ENCODE results near the gene GNAT1. TPM values are rescaled to one million over a fixed set of nuclear protein-coding genes. Genes with fewer than 3 reads are reported as not detected.

The GNAT1 gene
- total RNA-seq, 1 experiment from 2014 or later, result not detected

DNA sequence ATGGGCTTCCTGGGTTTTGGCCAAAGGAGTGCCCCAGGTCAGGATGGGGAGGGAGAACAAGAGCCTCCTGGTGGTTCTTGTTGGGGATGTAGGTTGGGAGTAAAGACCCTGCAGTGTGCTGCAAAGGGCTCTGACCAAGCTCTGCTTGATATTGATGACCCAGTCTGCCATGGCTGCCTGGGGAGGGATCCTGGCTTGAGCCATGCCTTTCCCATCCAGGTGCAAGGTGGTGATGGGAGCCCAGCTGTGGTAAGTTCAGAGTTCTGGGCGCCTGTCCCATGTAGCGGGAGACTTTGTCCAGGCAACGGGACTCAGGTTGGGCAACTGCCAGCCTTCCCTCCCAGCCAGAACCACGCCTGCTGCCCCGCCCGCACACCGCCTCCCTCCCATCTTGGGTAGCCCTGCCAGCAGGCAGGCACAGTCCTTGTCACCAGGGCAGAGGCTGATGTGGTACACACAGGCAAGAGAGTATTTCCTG lies 47.2 kb downstream of the GNAT1 start:
- no peaks in the 10 kb centered on the region for H3K9me2 ChIP-seq (ENCODE audit: insufficient read depth)
- no peaks in the 10 kb centered on the region for H3K27me3 ChIP-seq (ENCODE audit: insufficient read depth, low read depth)
- TF ChIP-seq EZH2 (IDR thresholded peaks at IDR 0.05; ENCODE audit: low read depth), result no peak
- TF ChIP-seq, protein P1, sequence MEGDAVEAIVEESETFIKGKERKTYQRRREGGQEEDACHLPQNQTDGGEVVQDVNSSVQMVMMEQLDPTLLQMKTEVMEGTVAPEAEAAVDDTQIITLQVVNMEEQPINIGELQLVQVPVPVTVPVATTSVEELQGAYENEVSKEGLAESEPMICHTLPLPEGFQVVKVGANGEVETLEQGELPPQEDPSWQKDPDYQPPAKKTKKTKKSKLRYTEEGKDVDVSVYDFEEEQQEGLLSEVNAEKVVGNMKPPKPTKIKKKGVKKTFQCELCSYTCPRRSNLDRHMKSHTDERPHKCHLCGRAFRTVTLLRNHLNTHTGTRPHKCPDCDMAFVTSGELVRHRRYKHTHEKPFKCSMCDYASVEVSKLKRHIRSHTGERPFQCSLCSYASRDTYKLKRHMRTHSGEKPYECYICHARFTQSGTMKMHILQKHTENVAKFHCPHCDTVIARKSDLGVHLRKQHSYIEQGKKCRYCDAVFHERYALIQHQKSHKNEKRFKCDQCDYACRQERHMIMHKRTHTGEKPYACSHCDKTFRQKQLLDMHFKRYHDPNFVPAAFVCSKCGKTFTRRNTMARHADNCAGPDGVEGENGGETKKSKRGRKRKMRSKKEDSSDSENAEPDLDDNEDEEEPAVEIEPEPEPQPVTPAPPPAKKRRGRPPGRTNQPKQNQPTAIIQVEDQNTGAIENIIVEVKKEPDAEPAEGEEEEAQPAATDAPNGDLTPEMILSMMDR (conservative IDR thresholded peaks at IDR 0.05), result no peak
- H3K4me3 ChIP-seq, result no peak overlapping the region
- H3F3A ChIP-seq (ENCODE audit: insufficient read depth, low read depth), result peaks cover 4% of the 10 kb centered on the region; the same call in 1 of the 2 replicates
- no peaks in the 10 kb centered on the region for H3K9me3 ChIP-seq (ENCODE audit: insufficient read depth, low read depth)
- peaks cover 24% of the 10 kb centered on the region for H3K4me1 ChIP-seq (replicated peaks; ENCODE audit: insufficient read depth)
- peak overlapping the region; percentile 93 for H3K4me2 ChIP-seq
- intact Hi-C loops (cut with micrococcal nuclease; ENCODE audit: unreplicated experiment), result no loop called here
- no peaks in the 10 kb centered on the region for H4K20me1 ChIP-seq (ENCODE audit: insufficient read depth)
- DNase-seq, result peak in 1 of 2 experiments; percentile 72
- H3K27ac ChIP-seq, result no peak overlapping the region
- H3K36me3 ChIP-seq (ENCODE audit: low read depth), result no peaks in the 10 kb centered on the region
- POLR2A ChIA-PET (ENCODE audit: unreplicated experiment), result no interaction called here
- no peak overlapping the region for H2AFZ ChIP-seq
- no TSS peak for BruUV-seq (replicated peaks)
- CTCF ChIA-PET, result interaction anchor here (0.7 to 0.9 kb wide), 2 partner anchors 8 to 12 kb away, joined by 3 read pairs; no protein-coding TSS in a partner anchor
- peaks cover 23% of the 10 kb centered on the region for H3K79me2 ChIP-seq (ENCODE audit: low read depth)

DNA sequence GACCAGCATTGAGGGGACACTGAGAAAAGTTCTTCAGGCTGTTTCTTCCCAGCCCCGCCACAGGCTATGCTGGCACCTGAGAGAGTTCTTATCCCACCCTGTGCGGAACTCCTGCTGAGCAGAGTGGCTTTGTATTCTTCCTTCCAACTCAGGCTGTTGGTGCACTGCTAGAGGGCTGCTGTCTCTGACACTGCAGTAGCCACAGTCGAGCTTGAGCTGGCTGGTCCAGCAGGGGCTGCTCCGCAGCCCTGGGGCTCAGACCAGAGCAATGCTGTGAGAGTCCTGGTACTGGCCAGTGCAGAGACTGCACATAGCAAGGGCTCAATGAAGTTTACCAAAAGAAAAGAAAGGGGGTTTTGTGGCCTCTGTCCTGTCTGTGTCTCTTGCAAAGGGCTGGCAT lies 48.2 kb downstream of the GNAT1 start:
- Histone ChIP-seq H2AFZ (no peak overlapping the region), H3K27me3 (ENCODE audit: insufficient read depth, low read depth) (no peaks in the 10 kb centered on the region), H3K27ac (no peak overlapping the region), H3K4me1 (replicated peaks; ENCODE audit: insufficient read depth) (peaks cover 24% of the 10 kb centered on the region), H3K36me3 (ENCODE audit: low read depth) (no peaks in the 10 kb centered on the region), H3K9me3 (ENCODE audit: insufficient read depth, low read depth) (no peaks in the 10 kb centered on the region), H3K4me2 (no peak overlapping the region), H3F3A (ENCODE audit: insufficient read depth, low read depth) (peaks cover 5% of the 10 kb centered on the region; the same call in 1 of the 2 replicates), H4K20me1 (ENCODE audit: insufficient read depth) (no peaks in the 10 kb centered on the region), H3K4me3 (no peak overlapping the region), H3K9me2 (ENCODE audit: insufficient read depth) (no peaks in the 10 kb centered on the region), H3K79me2 (ENCODE audit: low read depth) (peaks cover 23% of the 10 kb centered on the region)
- TF ChIP-seq, protein P1 (conservative IDR thresholded peaks at IDR 0.05), result no peak
- TF ChIP-seq EZH2 (IDR thresholded peaks at IDR 0.05; ENCODE audit: low read depth), result no peak
- BruUV-seq (replicated peaks), result no TSS peak
- CTCF ChIA-PET, result interaction anchor here (0.6 kb wide), 1 partner anchor 82 kb away, joined by 3 read pairs; no protein-coding TSS in a partner anchor
- intact Hi-C loops (cut with micrococcal nuclease; ENCODE audit: unreplicated experiment), result no loop called here
- DNase-seq, result no peak
- POLR2A ChIA-PET (ENCODE audit: unreplicated experiment), result no interaction called here

DNA sequence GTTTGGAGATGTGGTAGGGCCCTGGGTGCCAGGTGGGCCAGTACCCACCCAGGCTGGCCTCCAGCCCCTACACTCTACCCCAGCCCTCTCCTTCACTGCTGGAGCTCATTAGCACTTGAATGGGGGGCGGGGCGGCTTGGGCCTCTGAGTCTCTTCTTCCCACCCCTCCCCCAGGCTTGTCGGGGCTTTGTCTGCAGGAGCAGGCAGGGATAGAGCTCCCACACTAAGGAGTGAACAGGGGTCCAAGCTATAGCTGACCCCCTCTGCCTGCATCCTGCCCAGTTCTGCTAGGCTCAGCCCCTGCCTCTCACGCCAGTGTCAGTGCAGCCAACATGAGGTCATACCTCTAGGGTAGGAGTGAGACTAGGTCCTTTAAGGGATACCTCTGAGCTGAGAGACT lies 49.8 kb downstream of the GNAT1 start:
- TF ChIP-seq, protein P1 (conservative IDR thresholded peaks at IDR 0.05), result no peak
- no peak for TF ChIP-seq EZH2 (IDR thresholded peaks at IDR 0.05; ENCODE audit: low read depth)
- intact Hi-C loops (cut with micrococcal nuclease; ENCODE audit: unreplicated experiment), result no loop called here
- Histone ChIP-seq H3K79me2 (ENCODE audit: low read depth) (peaks cover 23% of the 10 kb centered on the region), H3K36me3 (ENCODE audit: low read depth) (no peaks in the 10 kb centered on the region), H2AFZ (no peak overlapping the region), H3K9me2 (ENCODE audit: insufficient read depth) (no peaks in the 10 kb centered on the region), H3K4me2 (no peak overlapping the region), H3K27me3 (ENCODE audit: insufficient read depth, low read depth) (no peaks in the 10 kb centered on the region), H3K27ac (no peak overlapping the region), H3K4me3 (no peak overlapping the region), H4K20me1 (ENCODE audit: insufficient read depth) (no peaks in the 10 kb centered on the region), H3K9me3 (ENCODE audit: insufficient read depth, low read depth) (no peaks in the 10 kb centered on the region), H3K4me1 (replicated peaks; ENCODE audit: insufficient read depth) (peaks cover 23% of the 10 kb centered on the region), H3F3A (ENCODE audit: insufficient read depth, low read depth) (peaks cover 15% of the 10 kb centered on the region; the same call in 1 of the 2 replicates)
- ChIA-PET POLR2A (ENCODE audit: unreplicated experiment) (no interaction called here), CTCF (no interaction called here)
- BruUV-seq (replicated peaks), result no TSS peak
- DNase-seq, result no peak
